ENCODE measurements around the gene CNKSR2. TPM values are rescaled to one million over a fixed set of nuclear protein-coding genes. Genes with fewer than 3 reads are reported as not detected.

Gene CNKSR2
- total and polyA plus RNA-seq, 10 of the 15 experiments (the other 5 are each of a cell fraction or from before 2014, with no cell fraction given): 0.02 to 0.69 (median 0.18) TPM; not detected in 4

GRCh38 chrX:21408788-21409187, 34.6 kb downstream of the CNKSR2 start (continued):
- TF ChIP-seq NFXL1 (IDR thresholded peaks at IDR 0.05; ENCODE audit: borderline replicate concordance) (no peak), GABPA (IDR thresholded peaks at IDR 0.05; ENCODE audit: low read depth) (no peak), CREM (IDR thresholded peaks at IDR 0.05; ENCODE audit: low read depth) (no peak), SMC3 (IDR thresholded peaks at IDR 0.05; ENCODE audit: borderline replicate concordance, low read length) (no peak), NFYB (IDR thresholded peaks at IDR 0.05; ENCODE audit: insufficient read depth, low read depth, low read length) (no peak), PBX3 (IDR thresholded peaks at IDR 0.05; ENCODE audit: insufficient replicate concordance, low read depth, low read length) (no peak), MTA2 (IDR thresholded peaks at IDR 0.05; ENCODE audit: low read depth) (no peak)

- intact Hi-C loops (cut with micrococcal nuclease; ENCODE audit: unreplicated experiment): no loop called here
- Histone ChIP-seq H3K4me3 (no peak overlapping the region), H3K27ac (ENCODE audit: control insufficient read depth, insufficient read depth) (no peak overlapping the region), H3K27me3 (replicated peaks in 1 of 2; ENCODE audit: control insufficient read depth in 2 of 2, insufficient read depth in 2 of 2, low read length in 1 of 2) (no peaks in the 10 kb centered on the region), H3K79me2 (ENCODE audit: control insufficient read depth, insufficient read depth, low read length) (no peaks in the 10 kb centered on the region), H2AFZ (ENCODE audit: control insufficient read depth, low read depth, low read length) (no peak overlapping the region), H3K4me2 (ENCODE audit: control insufficient read depth, insufficient read depth) (no peak overlapping the region), H3K9ac (ENCODE audit: control insufficient read depth, insufficient read depth, low read length) (no peak overlapping the region), H4K20me1 (ENCODE audit: control insufficient read depth, insufficient read depth) (no peaks in the 10 kb centered on the region), H3K9me3 (replicated peaks; ENCODE audit: control insufficient read depth, insufficient read depth, low read length) (no peaks in the 10 kb centered on the region), H3K36me3 (ENCODE audit: control insufficient read depth in 2 of 2, insufficient read depth in 2 of 2, low read length in 1 of 2) (no peaks in the 10 kb centered on the region), H3K4me1 (ENCODE audit: control insufficient read depth, insufficient read depth, low read length) (no peaks in the 10 kb centered on the region)
- WGBS (ENCODE audit: insufficient coverage, insufficient replicate concordance, low lambda C conversion rate, missing lambda C conversion rate): 2% methylated on average over 3 of the region's 3 CpGs
- ChIA-PET POLR2A (no interaction called here), SMC1A (ENCODE audit: uncharacterized antibody, unreplicated experiment) (no interaction called here), CTCF (no interaction called here), RAD21 (ENCODE audit: unreplicated experiment) (no interaction called here)
- no peak for DNase-seq (ENCODE audit: low read depth, low spot score)
- in situ Hi-C loops (cut with MboI): no loop called here
- ATAC-seq: no peak
- no peak for FAIRE-seq
- BruUV-seq (replicated peaks): no TSS peak
- TF ChIP-seq YBX1 (IDR thresholded peaks at IDR 0.05): no peak
- no peak for TF ChIP-seq TBL1XR1 (IDR thresholded peaks at IDR 0.05; ENCODE audit: low read depth, low read length)
- TF ChIP-seq CBX5 (IDR thresholded peaks at IDR 0.05; ENCODE audit: low read depth): no peak
- no peak for TF ChIP-seq CUX1 (IDR thresholded peaks at IDR 0.05; ENCODE audit: insufficient replicate concordance, low read depth, low read length)
- TF ChIP-seq, protein P1, sequence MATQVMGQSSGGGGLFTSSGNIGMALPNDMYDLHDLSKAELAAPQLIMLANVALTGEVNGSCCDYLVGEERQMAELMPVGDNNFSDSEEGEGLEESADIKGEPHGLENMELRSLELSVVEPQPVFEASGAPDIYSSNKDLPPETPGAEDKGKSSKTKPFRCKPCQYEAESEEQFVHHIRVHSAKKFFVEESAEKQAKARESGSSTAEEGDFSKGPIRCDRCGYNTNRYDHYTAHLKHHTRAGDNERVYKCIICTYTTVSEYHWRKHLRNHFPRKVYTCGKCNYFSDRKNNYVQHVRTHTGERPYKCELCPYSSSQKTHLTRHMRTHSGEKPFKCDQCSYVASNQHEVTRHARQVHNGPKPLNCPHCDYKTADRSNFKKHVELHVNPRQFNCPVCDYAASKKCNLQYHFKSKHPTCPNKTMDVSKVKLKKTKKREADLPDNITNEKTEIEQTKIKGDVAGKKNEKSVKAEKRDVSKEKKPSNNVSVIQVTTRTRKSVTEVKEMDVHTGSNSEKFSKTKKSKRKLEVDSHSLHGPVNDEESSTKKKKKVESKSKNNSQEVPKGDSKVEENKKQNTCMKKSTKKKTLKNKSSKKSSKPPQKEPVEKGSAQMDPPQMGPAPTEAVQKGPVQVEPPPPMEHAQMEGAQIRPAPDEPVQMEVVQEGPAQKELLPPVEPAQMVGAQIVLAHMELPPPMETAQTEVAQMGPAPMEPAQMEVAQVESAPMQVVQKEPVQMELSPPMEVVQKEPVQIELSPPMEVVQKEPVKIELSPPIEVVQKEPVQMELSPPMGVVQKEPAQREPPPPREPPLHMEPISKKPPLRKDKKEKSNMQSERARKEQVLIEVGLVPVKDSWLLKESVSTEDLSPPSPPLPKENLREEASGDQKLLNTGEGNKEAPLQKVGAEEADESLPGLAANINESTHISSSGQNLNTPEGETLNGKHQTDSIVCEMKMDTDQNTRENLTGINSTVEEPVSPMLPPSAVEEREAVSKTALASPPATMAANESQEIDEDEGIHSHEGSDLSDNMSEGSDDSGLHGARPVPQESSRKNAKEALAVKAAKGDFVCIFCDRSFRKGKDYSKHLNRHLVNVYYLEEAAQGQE (IDR thresholded peaks at IDR 0.05; ENCODE audit: low read depth, low read length): no peak
- no peak for TF ChIP-seq CHD2 (IDR thresholded peaks at IDR 0.05; ENCODE audit: borderline replicate concordance, low read depth, low read length)
These were observed 37.8 kb downstream of the CNKSR2 start for GRCh38 chrX:21412029-21412428.

All from GM12878 (cell line).